B cell (primary cell): ENCODE measurements around the gene DUSP14. TPM values are rescaled to one million over a fixed set of nuclear protein-coding genes. Genes with fewer than 3 reads are reported as not detected.

Experiments used
- ATAC-seq: fragments of 200-7000 bp; cut with Tn5 transposase; one replicate; pipeline ENCODE4 v1.10.0; 2021; ENCODE audit warnings: low read depth, mild to moderate bottlenecking, moderate number of reproducible peaks, moderate library complexity
- CTCF ChIA-PET: fragments of 350-600 bp; sonication (Branson Sonifier 250); formaldehyde crosslinking; loops from one replicate; lab custom pipeline; 2021; ENCODE audit warnings: antibody characterized with exemption, inconsistent platforms; lab: Charles Lee
- POLR2A ChIA-PET: fragments of 350-600 bp; sonication (Branson Sonifier 250); formaldehyde crosslinking; loops from one replicate; lab custom pipeline; 2021; ENCODE audit warnings: antibody characterized with exemption; lab: Charles Lee
- DNase-seq: peaks from one replicate; pipeline ENCODE4 v3.0.0; 2013
- H2AFZ ChIP-seq: 2 replicates; pipeline ENCODE4 v1.6.1; 2012; ENCODE audit warnings: mild to moderate bottlenecking, low read depth, low read length; ENCODE audit not compliant: insufficient read depth, poor library complexity, severe bottlenecking
- H3K27ac ChIP-seq, 2 donors: 1 replicate in 1 of 2; 2 replicates in 1 of 2; pipeline ENCODE4 v1.5.1; 2012 to 2013; ENCODE audit warnings: low read length in 2 of 2, mild to moderate bottlenecking in 2 of 2, moderate library complexity in 1 of 2
- H3K27me3 ChIP-seq, 4 experiments: fragments of 200-600 bp in 1 of 4; sonication (generic) in 1 of 4; replicated peaks in 1 of 4; 1 replicate in 2 of 4; 2 replicates in 2 of 4; pipeline versions ENCODE4 v1.6.1 to v1.7.0; 2013 to 2016; ENCODE audit warnings: low read length in 3 of 4, mild to moderate bottlenecking in 2 of 4, mixed read lengths in 1 of 4, moderate library complexity in 1 of 4; ENCODE audit not compliant: insufficient read depth in 4 of 4, control insufficient read depth in 3 of 4; ENCODE audit errors: control extremely low read depth in 1 of 4
- H3K36me3 ChIP-seq, 2 experiments: replicated peaks in 1 of 2; 1 replicate in 1 of 2; 2 replicates in 1 of 2; pipeline versions ENCODE4 v1.6.1 to v1.7.1; 2013; ENCODE audit warnings: low read length in 1 of 2; ENCODE audit not compliant: insufficient read depth in 2 of 2, control insufficient read depth in 1 of 2; ENCODE audit errors: control extremely low read depth in 1 of 2, extremely low read depth in 1 of 2
- H3K4me1 ChIP-seq, 2 donors: fragments of 200-600 bp in 1 of 2; sonication (generic) in 1 of 2; 1 replicate in 1 of 2; 2 replicates in 1 of 2; pipeline versions ENCODE4 v1.5.1 to v1.6.1; 2013 to 2017; ENCODE audit warnings: low read length in 2 of 2; ENCODE audit not compliant: control insufficient read depth in 2 of 2, insufficient read depth in 2 of 2
- H3K4me2 ChIP-seq: replicated peaks from 2 replicates; pipeline ENCODE3; 2012; ENCODE audit warnings: mild to moderate bottlenecking, low read depth, low read length; ENCODE audit not compliant: poor library complexity, severe bottlenecking
- H3K4me3 ChIP-seq, 5 experiments: fragments of 200-600 bp in 1 of 5; sonication (generic) in 1 of 5; 1 replicate in 3 of 5; 2 replicates in 2 of 5; pipeline versions ENCODE4 v1.5.1 to v1.7.0; 2011 to 2016; ENCODE audit warnings: low read length in 4 of 5, mild to moderate bottlenecking in 4 of 5, low read depth in 2 of 5, control low read depth in 1 of 5, moderate library complexity in 1 of 5; ENCODE audit not compliant: insufficient read depth in 1 of 5; ENCODE audit errors: control extremely low read depth in 1 of 5, extremely low read depth in 1 of 5
- H3K79me2 ChIP-seq: fragments of 200-600 bp; sonication (generic); one replicate; pipeline ENCODE4 v1.6.0; 2016; ENCODE audit warnings: low read length; ENCODE audit not compliant: control insufficient read depth, insufficient read depth
- H3K9ac ChIP-seq: fragments of 200-600 bp; sonication (generic); 2 replicates; pipeline ENCODE4 v1.6.1; 2017; ENCODE audit warnings: mild to moderate bottlenecking, low read length, moderate library complexity
- H3K9me3 ChIP-seq, 3 donors: one replicate each; pipeline versions ENCODE4 v1.6.1 to v1.7.1; 2013; ENCODE audit warnings: low read length in 2 of 3; ENCODE audit not compliant: control insufficient read depth in 2 of 3, insufficient read depth in 1 of 3; ENCODE audit errors: control extremely low read depth in 1 of 3
- H4K20me1 ChIP-seq: 2 replicates; pipeline ENCODE4 v1.6.0; 2012; ENCODE audit warnings: mild to moderate bottlenecking, low read length; ENCODE audit not compliant: insufficient read depth, control insufficient read depth, poor library complexity, severe bottlenecking
- H3K27ac Mint-ChIP-seq: one replicate; pipeline ENCODE4 v1.8.0; 2021; ENCODE audit warnings: mixed read lengths
- H3K27me3 Mint-ChIP-seq: one replicate; pipeline ENCODE4 v1.8.0; 2021; ENCODE audit warnings: mixed read lengths
- H3K4me1 Mint-ChIP-seq: one replicate; pipeline ENCODE4 v1.8.0; 2021; ENCODE audit warnings: mixed read lengths
- H3K4me3 Mint-ChIP-seq: one replicate; pipeline ENCODE4 v1.8.0; 2021; ENCODE audit warnings: mixed read lengths
- H3K9me3 Mint-ChIP-seq: one replicate; pipeline ENCODE4 v1.8.0; 2022; ENCODE audit warnings: mixed read lengths; ENCODE audit not compliant: insufficient read depth
- EZH2 ChIP-seq: IDR thresholded peaks from 2 replicates; pipeline ENCODE4 v1.6.1; 2012; ENCODE audit warnings: borderline replicate concordance, low read depth, mild to moderate bottlenecking, moderate library complexity, low read length; ENCODE audit not compliant: insufficient read depth, poor library complexity, severe bottlenecking
- WGBS: methylation state at CpG from one replicate; pipeline ENCODE4 v1.1.5; 2013; ENCODE audit warnings: missing lambda C conversion rate; ENCODE audit not compliant: insufficient coverage; 5-methylcytosine and 5-hydroxymethylcytosine counted together
- intact Hi-C: fragments of 100-400 bp; cut with micrococcal nuclease; formaldehyde crosslinking; loops from one replicate; pipeline ENCODE4 v1.10.0; 2022
- polyA plus RNA-seq: library from polyadenylated mRNA; depleted of rRNA; stranded (reverse); fragments of >200 nt; gene quantifications from 2 replicates; pipeline ENCODE4 v1.2.3, GENCODE V29; 2012
- total RNA-seq, 2 donors: library from RNA; stranded (reverse); fragments of 120-200 nt in 1 of 2; gene quantifications; 1 replicate in 1 of 2; 2 replicates in 1 of 2; pipeline versions ENCODE4 v1.2.3 to v1.2.4, GENCODE V29; 2013 to 2022
- TF ChIP-seq, protein P1 (sequence below): fragments of 200-600 bp; IDR thresholded peaks from one replicate; pipeline ENCODE4 v1.8.0; 2022; ENCODE audit warnings: antibody characterized with exemption, mild to moderate bottlenecking

DUSP14 gene
- total and polyA plus RNA-seq, 2 donors (not counting 1 experiment from before 2014, with no cell fraction given): 3.1 to 5.1 TPM

DNA sequence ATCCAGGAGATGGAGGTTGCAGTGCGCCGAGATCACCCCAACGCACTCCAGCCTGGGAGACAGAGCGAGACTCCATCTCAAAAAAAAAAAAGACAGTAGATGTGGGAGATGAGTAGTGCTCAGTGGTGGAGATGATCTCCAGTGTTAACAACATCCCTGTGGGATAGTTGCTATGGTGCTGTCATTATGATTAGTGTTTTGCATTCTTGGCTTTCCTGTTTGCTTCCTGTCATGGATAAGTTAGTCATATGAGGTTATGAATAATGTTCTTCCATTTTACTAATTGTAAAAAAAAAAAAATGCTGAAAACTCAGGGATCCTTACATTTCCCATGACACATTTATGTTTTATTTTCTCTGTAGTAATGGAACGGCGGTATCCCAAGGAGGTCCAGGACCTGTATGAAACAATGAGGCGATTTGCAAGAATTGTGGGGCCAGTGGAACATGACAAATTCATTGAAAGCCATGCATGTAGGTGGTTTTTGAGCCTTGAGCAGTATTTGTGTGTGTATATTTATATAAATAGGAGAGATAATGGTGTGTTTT, 24.5 kb upstream of the DUSP14 start:
- Mint-ChIP-seq H3K27me3 (no peaks in the 10 kb centered on the region), H3K4me3 (no peak overlapping the region), H3K9me3 (no peaks in the 10 kb centered on the region), H3K4me1 (no peaks in the 10 kb centered on the region), H3K27ac (no peak overlapping the region)
- CTCF ChIA-PET: no interaction called here
- ATAC-seq (no peak), DNase-seq (no peak)
- TF ChIP-seq, protein P1, sequence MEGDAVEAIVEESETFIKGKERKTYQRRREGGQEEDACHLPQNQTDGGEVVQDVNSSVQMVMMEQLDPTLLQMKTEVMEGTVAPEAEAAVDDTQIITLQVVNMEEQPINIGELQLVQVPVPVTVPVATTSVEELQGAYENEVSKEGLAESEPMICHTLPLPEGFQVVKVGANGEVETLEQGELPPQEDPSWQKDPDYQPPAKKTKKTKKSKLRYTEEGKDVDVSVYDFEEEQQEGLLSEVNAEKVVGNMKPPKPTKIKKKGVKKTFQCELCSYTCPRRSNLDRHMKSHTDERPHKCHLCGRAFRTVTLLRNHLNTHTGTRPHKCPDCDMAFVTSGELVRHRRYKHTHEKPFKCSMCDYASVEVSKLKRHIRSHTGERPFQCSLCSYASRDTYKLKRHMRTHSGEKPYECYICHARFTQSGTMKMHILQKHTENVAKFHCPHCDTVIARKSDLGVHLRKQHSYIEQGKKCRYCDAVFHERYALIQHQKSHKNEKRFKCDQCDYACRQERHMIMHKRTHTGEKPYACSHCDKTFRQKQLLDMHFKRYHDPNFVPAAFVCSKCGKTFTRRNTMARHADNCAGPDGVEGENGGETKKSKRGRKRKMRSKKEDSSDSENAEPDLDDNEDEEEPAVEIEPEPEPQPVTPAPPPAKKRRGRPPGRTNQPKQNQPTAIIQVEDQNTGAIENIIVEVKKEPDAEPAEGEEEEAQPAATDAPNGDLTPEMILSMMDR: no peak
- TF ChIP-seq EZH2: no peak
- H3K9ac ChIP-seq: no peak overlapping the region
- no peaks in the 10 kb centered on the region for H3K4me1 ChIP-seq
- 95% methylated on average over 4 of the region's 7 CpGs for WGBS
- no peak overlapping the region for H2AFZ ChIP-seq
- no peaks in the 10 kb centered on the region for H4K20me1 ChIP-seq
- no peak overlapping the region for H3K4me2 ChIP-seq
- H3K36me3 ChIP-seq: peaks cover 10 to 31% of the 10 kb centered on the region in 2 experiments
- no peaks in the 10 kb centered on the region for H3K27me3 ChIP-seq
- no peaks in the 10 kb centered on the region for H3K79me2 ChIP-seq
- intact Hi-C loops: no loop called here
- no peaks in the 10 kb centered on the region for H3K9me3 ChIP-seq
- H3K27ac ChIP-seq: no peak overlapping the region
- no peak overlapping the region for H3K4me3 ChIP-seq
- POLR2A ChIA-PET: no interaction called here

DNA sequence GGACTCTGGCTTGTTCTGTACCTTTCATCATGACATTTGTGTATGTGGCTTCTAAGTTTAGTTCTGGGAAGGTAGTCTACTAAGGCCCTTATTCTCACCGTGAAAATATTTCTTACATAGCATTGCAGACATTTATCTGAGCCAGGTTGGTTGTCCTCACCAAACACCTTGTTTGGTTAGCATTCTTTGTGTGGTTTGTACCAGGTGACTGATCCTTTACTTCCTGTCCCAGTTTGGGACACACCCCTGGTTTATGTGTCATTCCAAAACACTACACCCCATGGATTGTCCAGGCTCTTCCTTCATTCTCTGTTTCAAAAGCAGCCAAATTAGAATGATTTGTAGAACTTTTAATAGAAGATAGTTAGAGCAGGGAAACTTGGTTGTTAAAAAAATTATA, 23.2 kb upstream of the DUSP14 start:
- Histone ChIP-seq H3K36me3 (peaks cover 10 to 39% of the 10 kb centered on the region in 2 experiments), H3K4me1 (no peaks in the 10 kb centered on the region), H2AFZ (no peak overlapping the region), H3K79me2 (no peaks in the 10 kb centered on the region), H3K27me3 (no peaks in the 10 kb centered on the region), H3K4me3 (no peak overlapping the region), H3K4me2 (no peak overlapping the region), H3K27ac (no peak overlapping the region), H3K9ac (no peak overlapping the region), H3K9me3 (no peaks in the 10 kb centered on the region), H4K20me1 (no peaks in the 10 kb centered on the region)
- H3K9me3 Mint-ChIP-seq: no peaks in the 10 kb centered on the region
- WGBS: no CpG with 5 or more reads among the region's 1 CpG
- no peak for ATAC-seq
- H3K4me1 Mint-ChIP-seq: no peaks in the 10 kb centered on the region
- ChIA-PET CTCF (no interaction called here), POLR2A (no interaction called here)
- H3K27ac Mint-ChIP-seq: no peak overlapping the region
- intact Hi-C loops: no loop called here
- H3K27me3 Mint-ChIP-seq: no peaks in the 10 kb centered on the region
- H3K4me3 Mint-ChIP-seq: no peak overlapping the region
- DNase-seq: no peak
- TF ChIP-seq, protein P1: no peak
- no peak for TF ChIP-seq EZH2
